ENCODE results near the gene RAPGEF3.

RAPGEF3 gene, protein sequence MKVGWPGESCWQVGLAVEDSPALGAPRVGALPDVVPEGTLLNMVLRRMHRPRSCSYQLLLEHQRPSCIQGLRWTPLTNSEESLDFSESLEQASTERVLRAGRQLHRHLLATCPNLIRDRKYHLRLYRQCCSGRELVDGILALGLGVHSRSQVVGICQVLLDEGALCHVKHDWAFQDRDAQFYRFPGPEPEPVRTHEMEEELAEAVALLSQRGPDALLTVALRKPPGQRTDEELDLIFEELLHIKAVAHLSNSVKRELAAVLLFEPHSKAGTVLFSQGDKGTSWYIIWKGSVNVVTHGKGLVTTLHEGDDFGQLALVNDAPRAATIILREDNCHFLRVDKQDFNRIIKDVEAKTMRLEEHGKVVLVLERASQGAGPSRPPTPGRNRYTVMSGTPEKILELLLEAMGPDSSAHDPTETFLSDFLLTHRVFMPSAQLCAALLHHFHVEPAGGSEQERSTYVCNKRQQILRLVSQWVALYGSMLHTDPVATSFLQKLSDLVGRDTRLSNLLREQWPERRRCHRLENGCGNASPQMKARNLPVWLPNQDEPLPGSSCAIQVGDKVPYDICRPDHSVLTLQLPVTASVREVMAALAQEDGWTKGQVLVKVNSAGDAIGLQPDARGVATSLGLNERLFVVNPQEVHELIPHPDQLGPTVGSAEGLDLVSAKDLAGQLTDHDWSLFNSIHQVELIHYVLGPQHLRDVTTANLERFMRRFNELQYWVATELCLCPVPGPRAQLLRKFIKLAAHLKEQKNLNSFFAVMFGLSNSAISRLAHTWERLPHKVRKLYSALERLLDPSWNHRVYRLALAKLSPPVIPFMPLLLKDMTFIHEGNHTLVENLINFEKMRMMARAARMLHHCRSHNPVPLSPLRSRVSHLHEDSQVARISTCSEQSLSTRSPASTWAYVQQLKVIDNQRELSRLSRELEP

DNA sequence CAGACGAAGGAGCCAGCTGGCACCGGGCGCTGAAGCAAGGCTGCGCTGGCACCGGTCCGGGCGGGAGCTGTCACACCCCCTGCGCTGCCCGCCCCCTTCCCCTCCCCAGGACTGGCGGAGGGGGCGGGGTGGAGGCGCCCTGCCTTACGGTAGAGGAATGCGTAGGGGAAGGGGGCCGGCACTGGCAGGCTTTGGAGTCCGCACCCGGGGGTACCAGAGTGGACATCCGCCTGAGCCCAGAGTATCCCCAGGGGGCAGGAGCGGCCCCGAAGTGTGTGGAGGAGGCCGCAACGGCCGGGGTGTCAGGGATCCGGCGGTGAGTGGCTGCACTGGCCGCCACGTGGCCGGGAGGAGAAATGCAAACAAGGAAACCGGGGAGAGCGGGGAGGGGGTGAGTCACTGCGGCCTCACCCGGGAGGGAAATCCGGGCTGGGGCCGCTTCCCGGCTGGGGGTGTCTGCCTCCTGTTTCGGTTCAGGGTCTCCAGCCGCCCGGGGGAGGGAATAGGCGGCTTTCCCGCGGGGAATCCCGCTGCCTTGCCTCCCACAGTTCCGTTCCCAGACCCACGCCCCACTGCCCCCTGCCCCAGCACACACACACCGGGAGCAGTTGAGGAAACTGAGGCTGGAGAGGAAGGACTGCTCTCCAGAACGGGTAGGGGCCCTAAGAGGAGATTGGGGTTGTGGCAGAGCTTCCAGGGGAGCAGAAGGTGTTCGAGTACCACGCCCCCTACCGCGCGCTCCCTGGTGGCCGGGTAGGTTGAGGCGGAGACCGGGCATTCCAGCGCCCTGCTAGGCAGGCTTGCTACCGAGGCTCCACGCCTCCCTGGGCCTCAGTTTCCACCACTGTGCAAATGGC is at the start of gene RAPGEF3:
RAPGEF3 (minus strand) TSS at position 47 of the 857 bp plus-strand sequence. CDS start 324 bp downstream, outside the sequence.
- peak; percentile 50 to 59 for DNase-seq (ENCODE audit: low read depth in 2 of 2)

DNA sequence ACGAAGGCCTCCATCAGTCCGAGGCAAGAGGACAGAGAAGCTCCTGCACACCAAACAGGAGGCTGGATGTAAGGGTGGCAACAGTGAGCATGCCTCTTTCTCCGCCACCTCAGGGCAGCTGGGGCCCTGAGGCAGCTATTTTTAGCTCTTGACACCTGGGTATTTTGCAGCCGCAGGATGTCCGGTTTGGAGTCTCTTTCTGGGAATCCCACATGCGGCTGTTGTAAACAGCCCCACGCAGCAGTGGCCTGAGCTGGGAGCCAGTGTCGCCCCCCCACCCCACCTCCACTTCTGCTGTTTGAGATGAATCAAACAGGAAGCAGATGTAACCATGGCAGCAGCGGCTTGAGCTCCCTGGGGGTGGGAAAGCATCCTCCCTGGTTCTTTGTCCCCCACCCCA is 49.4 kb upstream of the RAPGEF3 start:
- peak; percentile 52 to 73 for DNase-seq (ENCODE audit: low read depth in 2 of 2)

DNA sequence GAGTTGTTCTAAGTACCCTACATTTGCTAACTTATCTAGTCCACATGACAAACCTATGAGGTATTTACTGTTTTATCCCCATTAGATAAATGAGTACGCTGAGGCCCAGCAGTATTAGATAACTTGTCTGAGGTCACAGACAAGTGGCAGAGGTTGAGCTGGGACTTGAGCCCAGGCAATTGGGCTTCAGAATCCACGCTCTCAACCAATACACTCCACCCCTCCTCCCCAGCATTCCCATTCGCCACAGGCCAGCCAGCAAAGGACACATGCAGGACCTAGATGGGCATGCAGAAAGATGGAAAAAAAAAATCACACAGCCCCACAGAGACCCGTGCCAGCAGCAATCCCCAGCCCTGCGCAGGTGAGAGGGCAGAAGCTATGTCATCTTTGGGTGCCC is 48.7 kb upstream of the RAPGEF3 start:
- DNase-seq (ENCODE audit: low read depth in 2 of 2) = no peak

DNA sequence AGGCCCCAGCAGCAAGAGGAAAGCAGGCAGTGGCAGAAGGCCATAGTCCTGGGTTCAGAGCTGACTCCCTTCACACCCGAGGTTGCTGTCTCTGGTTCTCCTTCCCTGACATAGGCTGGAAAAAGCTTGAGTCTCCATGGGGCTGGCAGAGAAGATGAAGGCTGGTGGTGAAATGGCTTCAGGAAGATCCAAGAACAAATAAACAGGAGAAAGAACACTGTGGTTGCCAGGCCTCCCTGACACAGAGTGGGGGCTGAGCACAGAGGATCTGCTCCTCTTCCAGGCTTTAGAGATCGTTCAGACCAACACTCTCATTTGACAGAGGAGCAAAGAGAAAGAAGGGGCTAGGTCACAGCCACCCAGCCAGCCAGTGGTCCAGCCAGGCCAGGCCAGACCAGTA is 46.7 kb upstream of the RAPGEF3 start:
- DNase-seq (ENCODE audit: low read depth in 2 of 2) = no peak

DNA sequence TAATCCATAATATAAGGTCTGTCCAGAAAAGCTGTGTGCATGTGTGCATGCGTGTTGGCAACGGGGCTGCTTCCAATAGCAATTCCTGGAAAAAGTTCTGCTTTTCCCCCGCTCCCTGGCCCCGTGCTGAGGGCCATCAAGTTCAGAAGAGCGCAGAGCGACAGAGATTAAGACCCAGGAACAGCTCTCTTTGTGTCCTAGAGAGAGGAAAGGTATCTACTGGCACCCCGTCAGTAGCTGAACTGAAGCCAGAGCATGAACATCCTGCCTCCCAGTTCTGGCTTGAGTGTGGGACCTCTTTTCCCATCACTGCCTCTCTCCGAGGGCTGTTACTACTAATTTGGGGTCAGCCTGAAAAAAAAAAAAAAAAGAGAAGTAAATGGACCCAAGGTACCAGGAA is 45.5 kb upstream of the RAPGEF3 start:
- no peak for DNase-seq (ENCODE audit: low read depth in 2 of 2)

DNA sequence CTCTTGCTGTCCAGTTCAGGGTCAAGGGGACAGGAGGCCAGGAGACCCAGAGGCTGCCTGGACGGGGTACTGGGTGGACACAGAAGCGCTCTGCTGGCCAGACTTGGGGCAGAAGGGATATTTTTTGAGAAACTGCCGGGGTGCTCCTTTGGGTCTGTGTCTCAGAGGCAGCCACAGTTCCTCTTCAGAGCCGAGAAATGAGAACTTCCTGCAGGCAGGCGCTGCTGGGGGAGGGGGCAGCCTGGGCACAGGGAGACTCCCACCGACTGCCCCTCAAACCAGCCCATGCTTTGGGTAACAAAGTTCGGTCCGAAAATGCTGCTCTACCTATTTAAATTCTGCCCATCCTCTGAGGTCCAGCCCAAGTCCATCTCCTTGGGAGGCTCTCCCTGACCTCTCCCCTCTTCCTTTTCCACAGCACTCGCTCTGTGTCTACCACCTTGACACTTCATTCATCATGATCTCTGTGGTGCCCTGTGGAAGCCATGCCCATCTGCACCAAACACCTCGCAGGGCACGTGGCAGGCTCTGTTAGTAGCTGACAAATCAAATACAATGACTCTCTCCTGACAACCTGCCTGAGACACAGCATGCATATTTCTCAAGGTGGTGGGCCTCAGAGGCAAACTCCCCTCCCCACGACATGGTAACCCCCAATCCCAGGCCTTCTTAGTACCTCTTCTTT is 44.7 kb upstream of the RAPGEF3 start:
- no peak for DNase-seq (ENCODE audit: low read depth in 2 of 2)

DNA sequence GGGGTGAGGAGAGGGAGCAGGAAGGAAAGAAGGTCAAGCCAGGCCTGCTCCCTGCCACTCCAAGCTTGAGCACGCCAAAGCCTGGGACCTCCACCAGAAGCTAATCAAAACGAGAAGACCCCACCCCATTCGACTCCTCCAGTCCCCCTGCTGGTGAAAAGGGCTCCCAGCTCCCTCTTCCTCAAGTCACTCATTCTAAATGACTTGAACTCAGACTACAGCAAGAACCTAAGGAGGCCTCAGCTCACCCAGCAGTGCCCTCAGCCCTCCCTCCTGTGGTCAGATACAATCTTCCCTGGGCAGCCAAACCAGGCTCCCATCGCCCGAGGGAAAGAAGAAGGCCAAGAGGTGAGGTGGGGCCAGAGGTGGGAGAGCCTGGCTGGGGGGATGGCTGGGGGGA is 43.6 kb upstream of the RAPGEF3 start:
- DNase-seq (ENCODE audit: low read depth in 2 of 2) = no peak

DNA sequence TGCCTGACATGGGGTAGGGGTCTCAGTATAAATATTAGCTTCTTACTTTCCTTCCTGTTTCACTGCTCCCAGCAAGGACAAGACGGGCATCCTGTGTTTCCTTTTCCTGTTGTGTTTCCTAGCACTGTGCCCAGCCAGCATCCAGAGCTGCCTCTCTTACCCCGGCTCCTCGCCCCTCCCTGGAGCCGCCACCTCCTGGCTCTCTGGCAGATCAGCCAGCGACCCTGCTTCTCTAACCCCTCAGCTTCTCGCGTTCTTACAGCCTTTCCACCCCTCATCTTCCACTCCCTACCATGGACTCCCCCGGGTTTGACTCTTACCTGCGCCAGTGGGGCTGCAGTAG is 43.2 kb upstream of the RAPGEF3 start:
- DNase-seq (ENCODE audit: low read depth in 2 of 2) = no peak

DNA sequence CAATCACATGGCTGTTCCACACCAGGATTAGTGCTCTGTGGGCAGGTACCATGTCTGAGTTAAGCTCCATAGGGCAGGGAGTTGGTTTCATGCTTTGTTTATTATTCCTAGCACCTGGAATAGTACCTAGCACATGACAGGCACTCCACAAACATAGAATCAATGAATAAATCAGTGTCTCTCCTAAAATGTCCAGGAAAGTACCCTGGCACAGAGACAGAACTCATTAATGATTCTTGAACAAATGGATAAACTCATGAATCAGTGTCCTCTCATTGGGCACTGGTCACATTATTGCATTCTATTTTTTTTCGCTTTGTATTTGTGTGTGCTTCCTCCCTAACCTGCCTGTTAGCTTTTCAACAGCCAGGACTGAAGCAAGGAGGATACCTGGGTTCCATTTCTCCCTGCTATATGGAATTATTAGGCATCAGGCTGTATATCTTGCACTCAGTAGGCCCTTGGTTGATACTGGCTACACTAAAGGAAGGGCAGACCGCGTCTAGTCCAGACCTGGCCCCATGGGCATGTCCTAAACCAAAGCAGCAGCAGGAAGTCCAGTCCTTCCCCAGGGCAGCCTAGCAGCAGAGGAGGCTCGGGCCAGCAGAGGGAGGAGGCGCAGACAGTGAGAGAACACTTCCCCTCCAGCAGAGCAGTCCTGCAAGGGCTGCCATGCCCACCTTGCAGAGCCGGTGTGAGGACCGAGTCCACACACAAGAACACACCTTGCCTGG is 42.7 kb upstream of the RAPGEF3 start:
- DNase-seq (ENCODE audit: low read depth in 2 of 2) = no peak

DNA sequence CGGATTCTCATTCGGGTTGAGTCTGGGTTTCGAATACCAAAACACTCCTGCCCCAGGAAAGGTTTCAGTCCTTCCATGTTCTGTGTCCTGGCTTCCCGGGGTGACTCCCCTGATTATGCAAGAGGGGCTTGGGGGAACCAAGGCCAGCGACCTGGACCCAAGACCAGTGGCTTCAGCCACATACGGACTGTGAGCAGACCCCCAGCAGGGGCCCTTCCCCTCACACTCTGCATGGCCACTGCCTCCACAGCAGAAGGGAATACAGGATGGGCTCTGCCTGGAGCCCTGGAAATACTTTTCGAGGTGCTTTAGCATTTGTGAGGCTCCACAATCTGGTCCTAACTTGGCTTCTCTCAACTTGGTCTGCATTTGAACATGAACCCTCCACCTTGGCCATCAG is 41.9 kb upstream of the RAPGEF3 start:
- no peak for DNase-seq (ENCODE audit: low read depth in 2 of 2)

DNA sequence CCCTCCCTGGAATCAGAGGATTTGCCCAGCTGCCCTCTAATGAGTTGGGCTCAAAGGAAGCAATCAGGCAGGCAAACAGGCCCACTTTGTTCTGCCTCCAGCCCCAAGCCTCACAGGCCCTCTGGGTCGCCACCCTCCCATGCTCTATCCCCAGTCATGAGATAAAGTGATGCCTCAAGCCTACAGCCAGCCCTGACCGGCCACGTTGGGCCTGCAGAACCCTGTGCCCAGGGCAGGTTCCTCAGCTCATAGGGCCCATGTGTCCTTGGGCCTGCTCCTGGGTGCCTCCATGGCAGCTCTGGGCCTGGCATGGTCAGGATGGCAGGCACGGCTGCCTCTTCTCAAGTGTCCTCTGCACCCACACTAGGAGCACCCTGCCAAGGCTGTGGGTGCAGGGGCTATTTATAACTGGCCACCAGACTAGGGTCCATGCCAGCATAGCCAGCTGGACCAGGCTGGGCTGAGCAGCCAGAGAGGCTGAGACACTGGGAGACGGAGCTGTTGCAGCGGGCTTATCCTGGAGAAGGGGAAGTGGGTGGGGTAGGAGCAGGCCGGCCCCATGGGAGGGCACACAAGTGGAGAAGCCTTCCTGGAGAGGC is 40.8 kb upstream of the RAPGEF3 start:
- no peak for DNase-seq (ENCODE audit: low read depth in 2 of 2)

DNA sequence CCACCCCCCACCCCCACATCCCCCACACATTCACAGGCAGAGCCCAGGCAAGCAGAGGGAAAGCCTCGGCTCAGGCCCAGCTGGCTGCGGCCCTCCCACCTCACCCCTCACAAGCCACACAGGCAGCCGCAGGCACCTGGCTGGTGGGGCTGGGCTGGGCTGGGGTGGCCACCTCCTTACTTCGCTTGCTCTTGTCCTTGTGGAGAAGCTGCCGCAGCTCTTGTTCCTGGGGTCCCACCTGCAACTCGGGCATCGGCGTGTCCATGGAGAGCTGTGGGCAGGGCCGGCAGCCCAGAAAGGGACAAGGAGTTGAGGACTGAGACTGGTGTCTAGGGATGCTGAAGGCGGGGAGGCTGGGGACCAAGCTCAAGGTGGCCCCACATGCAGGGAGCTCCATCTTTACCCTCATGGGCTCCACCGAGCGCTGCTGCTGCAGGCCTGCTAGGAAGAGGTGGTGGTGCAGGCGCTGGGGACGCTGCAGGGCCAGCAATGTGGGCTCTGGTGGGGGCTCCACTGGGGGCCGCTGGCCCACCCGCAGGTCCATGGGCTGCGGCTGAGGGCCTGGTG is 39.8 kb upstream of the RAPGEF3 start:
- no peak for DNase-seq (ENCODE audit: low read depth in 2 of 2)

DNA sequence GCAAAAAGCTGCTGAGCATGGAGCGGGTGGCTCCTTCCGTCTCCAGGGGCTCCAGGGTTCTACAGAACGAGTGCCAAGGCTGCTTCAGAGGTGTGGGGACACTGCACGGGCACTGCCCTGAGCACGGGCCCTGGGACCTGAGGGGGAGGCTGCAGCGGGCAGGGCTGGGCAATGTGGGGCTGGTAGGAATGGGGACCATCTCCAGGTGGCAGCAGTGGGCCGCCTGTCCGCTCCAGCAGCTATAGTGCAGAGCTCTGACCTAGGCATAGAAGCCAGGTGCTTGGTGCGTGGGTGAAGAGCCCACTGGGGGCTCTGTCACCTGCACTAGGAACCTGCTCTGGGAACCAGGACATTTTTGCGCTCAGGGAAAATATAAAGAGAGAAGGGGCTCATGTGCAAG is 38.8 kb upstream of the RAPGEF3 start:
- DNase-seq (ENCODE audit: low read depth in 2 of 2) = no peak

DNA sequence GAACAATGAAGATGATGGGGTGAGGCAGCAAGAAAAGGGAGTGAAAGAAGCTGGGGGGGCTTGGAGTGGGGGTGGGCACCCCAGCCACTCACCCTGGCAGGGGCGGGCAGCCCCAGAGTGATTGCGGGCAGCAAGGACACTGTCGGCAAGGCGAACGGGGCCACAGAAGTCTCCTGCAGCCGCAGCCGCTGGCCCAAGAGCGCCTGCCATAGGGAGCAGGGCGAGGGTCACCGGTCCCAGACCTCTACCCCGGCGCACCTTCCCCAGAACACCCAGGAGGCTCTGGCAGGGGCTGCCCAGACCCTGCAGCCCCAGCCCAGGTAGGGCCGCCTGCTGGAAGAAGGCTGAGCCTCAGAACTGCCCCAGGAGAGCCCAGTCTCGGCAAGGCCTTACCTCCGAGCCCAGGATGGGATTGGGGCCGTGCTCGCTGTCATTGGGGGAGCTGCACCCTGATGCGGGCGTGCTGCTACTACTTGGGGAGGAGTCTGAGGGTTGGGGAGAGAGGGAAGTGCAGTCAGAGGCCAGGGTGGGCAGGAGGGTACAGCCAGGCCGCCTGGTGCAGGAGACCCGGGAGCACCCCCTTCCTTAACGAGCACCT is 37.2 kb upstream of the RAPGEF3 start:
- DNase-seq (ENCODE audit: low read depth in 2 of 2) = no peak

DNA sequence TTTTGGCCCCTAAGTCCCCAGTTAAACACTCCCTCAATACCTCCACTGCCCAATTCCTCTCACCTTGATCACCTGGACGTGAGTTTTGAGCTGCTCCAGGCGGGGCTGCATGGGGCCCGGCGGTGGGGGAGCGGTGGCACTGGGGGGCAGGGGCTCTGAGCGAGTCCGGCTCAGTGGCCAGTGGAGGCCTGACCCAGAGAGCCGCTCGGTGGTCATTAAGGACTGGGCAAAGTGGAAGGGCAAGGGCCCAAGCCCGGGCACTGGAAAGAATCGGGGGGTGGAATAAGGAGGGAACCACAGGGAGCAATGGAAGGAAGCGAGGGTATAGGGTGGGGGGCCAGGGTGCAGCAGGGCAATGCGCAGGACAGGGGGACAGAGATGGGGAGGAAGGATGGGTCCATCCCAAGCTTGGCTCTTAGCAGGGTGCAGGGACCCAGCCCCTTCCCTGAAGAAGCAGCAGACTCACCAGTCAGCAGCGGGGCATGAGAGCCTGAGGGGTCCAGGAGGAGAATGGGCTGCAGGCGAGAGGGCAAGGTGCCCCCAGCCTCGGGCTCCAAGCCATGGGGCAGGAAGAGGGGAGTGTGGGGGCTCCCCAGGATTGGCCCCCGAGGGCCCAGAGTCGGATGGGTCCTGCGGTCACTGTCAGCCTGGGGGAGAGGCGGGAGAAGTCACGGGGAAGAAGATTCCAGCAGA is 36.6 kb upstream of the RAPGEF3 start:
- no peak for DNase-seq (ENCODE audit: low read depth in 2 of 2)

DNA sequence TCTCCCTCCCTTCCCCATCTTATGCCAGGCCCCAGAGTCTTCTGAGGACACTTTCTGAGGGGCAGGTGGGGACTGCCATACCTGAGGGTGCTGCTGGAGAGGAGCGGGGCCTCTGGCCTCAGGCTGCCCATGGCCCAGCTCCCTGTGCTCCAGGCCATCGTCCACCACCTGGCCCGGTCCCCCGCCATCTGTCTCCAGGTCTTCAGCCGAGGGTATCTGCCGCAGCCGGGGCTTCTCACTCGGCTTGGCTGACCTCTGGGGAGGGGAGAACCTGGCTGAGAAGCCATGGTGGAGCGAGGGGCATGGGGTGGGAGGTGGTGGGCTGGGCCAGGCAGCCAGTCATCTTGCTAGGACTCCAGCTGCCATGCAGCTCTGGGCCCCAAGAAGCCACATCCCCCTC is 36.0 kb upstream of the RAPGEF3 start:
- no peak for DNase-seq (ENCODE audit: low read depth in 2 of 2)

DNA sequence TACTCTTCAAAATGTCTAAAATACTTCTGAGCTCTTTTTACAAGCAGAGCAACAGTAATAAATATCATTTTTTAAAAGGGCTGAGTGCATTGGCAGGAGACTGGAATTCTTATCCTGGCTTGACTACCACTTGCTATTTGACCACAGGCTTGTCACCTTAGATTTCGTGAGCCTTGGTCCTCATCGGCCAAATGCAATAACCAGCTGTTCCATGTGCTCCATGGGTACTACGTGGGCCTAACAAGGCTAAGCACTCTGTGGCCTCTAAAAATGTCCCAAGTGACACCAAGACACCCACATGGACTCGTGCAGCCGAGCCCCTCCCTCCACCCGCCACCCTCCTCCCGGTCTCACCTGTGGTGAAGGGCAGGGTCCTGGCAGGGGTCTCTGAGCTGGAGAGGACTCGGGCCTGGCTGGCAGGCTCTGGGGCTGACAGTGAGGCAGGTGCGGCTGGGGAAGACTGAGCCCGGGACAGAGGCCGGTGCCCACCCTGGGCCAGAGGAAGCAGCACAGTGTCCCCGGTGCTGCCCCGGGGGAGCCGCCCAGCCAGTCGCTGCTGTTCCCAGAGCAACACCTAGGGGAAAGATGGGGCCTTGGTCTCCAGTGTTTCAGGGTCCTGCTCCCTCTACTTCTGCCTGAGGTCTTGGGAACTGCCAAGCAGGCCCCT is 34.5 kb upstream of the RAPGEF3 start:
- no peak for DNase-seq (ENCODE audit: low read depth in 2 of 2)

DNA sequence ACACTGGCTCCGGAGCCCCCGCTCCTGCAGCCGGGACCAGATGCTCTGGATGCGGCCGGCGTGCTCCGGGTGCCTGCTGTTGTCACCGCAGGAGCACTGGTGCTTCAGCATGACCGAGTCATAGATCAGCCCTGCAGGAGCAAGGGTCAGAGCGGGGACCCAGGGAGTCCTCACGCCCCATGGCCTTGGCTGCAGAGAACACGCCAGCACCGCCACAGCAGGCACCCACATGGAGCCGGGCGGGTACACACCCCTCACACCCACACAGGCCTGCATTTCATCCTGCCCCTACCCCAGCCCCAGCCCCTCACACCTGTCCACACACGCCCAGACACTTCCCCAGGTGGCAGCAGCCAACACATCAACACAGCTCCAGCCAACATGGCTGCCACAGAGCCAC is 33.2 kb upstream of the RAPGEF3 start:
- no peak for DNase-seq (ENCODE audit: low read depth in 2 of 2)
